GM12878 (cell line): ENCODE measurements around the gene SLC5A6. TPM values are rescaled to one million over a fixed set of nuclear protein-coding genes. Genes with fewer than 3 reads are reported as not detected.
A peak's percentile ranks its signal among the peaks of the same experiment; 100 is the strongest.

ENCODE experiments used
- ATAC-seq: fragments of 200-7000 bp; cut with Tn5 transposase; 3 replicates; pipeline ENCODE4 v1.9.1; 2020; ENCODE audit warnings: mild to moderate bottlenecking, moderate library complexity
- BruUV-seq: library from RNA; stranded (reverse); fragments of 400-500 nt; replicated peaks from 2 replicates; lab custom pipeline; 2021; lab: Mats Ljungman, UMichigan
- CTCF ChIA-PET: fragments of 300-600 bp; sonication (Branson Sonifier 250); formaldehyde crosslinking; extraction: SDS; loops from one replicate; lab custom pipeline; 2021; ENCODE audit warnings: inconsistent platforms; lab: Yijun Ruan, JAX
- POLR2A ChIA-PET: fragments of 350-600 bp; formaldehyde crosslinking; extraction: SDS; loops from one replicate; lab custom pipeline; 2021; ENCODE audit warnings: inconsistent platforms; lab: Charles Lee
- RAD21 ChIA-PET: fragments of 300-600 bp; sonication (Branson Sonifier 250); formaldehyde crosslinking; loops from one replicate; lab custom pipeline; 2023; ENCODE audit warnings: antibody characterized with exemption; ENCODE audit not compliant: unreplicated experiment; lab: Charles Lee
- SMC1A ChIA-PET: fragments of 300-600 bp; sonication (Branson Sonifier 250); formaldehyde crosslinking; loops from one replicate; lab custom pipeline; 2023; ENCODE audit not compliant: unreplicated experiment, uncharacterized antibody; lab: Charles Lee
- DNase-seq: peaks from one replicate; pipeline ENCODE4 v3.0.0-alpha.2; 2011; ENCODE audit warnings: low read depth, low spot score
- FAIRE-seq: peaks from 3 replicates; lab custom pipeline; 2011; peaks lifted over from hg19 to GRCh38; lab: Jason Lieb, UNC
- H2AFZ ChIP-seq: 2 replicates; pipeline ENCODE4 v1.6.0; 2011; ENCODE audit warnings: low read depth, low read length, control low read depth; ENCODE audit not compliant: control insufficient read depth
- H3K27ac ChIP-seq: 2 replicates; pipeline ENCODE4 v1.5.1; 2011; ENCODE audit warnings: control low read depth; ENCODE audit not compliant: control insufficient read depth, insufficient read depth
- H3K27me3 ChIP-seq, 2 experiments: replicated peaks in 1 of 2; 2 replicates each; pipeline versions ENCODE4 v1.6.0 to v1.6.1; 2011; ENCODE audit warnings: low read length in 1 of 2; ENCODE audit not compliant: control insufficient read depth in 2 of 2, insufficient read depth in 2 of 2
- H3K36me3 ChIP-seq, 2 experiments: 2 replicates each; pipeline ENCODE4 v1.5.1; 2011; ENCODE audit warnings: low read length in 1 of 2; ENCODE audit not compliant: control insufficient read depth in 2 of 2, insufficient read depth in 2 of 2
- H3K4me1 ChIP-seq: 2 replicates; pipeline ENCODE4 v1.6.1; 2011; ENCODE audit warnings: mild to moderate bottlenecking, low read length, moderate library complexity, mixed read lengths; ENCODE audit not compliant: control insufficient read depth, insufficient read depth
- H3K4me2 ChIP-seq: 2 replicates; pipeline ENCODE4 v1.6.0; 2011; ENCODE audit warnings: control low read depth; ENCODE audit not compliant: control insufficient read depth, insufficient read depth
- H3K4me3 ChIP-seq: fragments of 200-600 bp; sonication (generic); 2 replicates; pipeline ENCODE4 v1.5.1; 2016
- H3K79me2 ChIP-seq: 2 replicates; pipeline ENCODE4 v1.6.0; 2011; ENCODE audit warnings: low read length; ENCODE audit not compliant: control insufficient read depth, insufficient read depth
- H3K9ac ChIP-seq: 2 replicates; pipeline ENCODE4 v1.8.0; 2011; ENCODE audit warnings: low read length, control low read depth, mixed read lengths; ENCODE audit not compliant: control insufficient read depth, insufficient read depth
- H3K9me3 ChIP-seq: replicated peaks from 3 replicates; pipeline ENCODE4 v1.5.1; 2011; ENCODE audit warnings: mild to moderate bottlenecking, low read length; ENCODE audit not compliant: control insufficient read depth, insufficient read depth
- H4K20me1 ChIP-seq: 2 replicates; pipeline ENCODE4 v1.6.0; 2011; ENCODE audit not compliant: control insufficient read depth, insufficient read depth
- BACH1 ChIP-seq: fragments of 450-650 bp; IDR thresholded peaks from 2 replicates; pipeline ENCODE4 v1.6.1; 2017; ENCODE audit warnings: mild to moderate bottlenecking, borderline replicate concordance
- SUPT20H ChIP-seq: IDR thresholded peaks from 2 replicates; pipeline ENCODE4 v1.6.1; 2011; ENCODE audit warnings: low read depth, mild to moderate bottlenecking, low read length, moderate library complexity, borderline replicate concordance; ENCODE audit not compliant: control insufficient read depth
- WGBS: methylation state at CpG from one replicate; pipeline ENCODE4 v1.1.6; 2016; ENCODE audit warnings: low lambda C conversion rate; ENCODE audit not compliant: insufficient replicate concordance, insufficient coverage; ENCODE audit errors: missing lambda C conversion rate; 5-methylcytosine and 5-hydroxymethylcytosine counted together
- in situ Hi-C: fragments of 300-500 bp; cut with MboI; formaldehyde crosslinking; loops from 9 replicates; pipeline ENCODE4 v1.14.3; 2018; ENCODE audit warnings: mixed read lengths
- intact Hi-C: fragments of 100-400 bp; cut with micrococcal nuclease; formaldehyde crosslinking; loops from one replicate; pipeline ENCODE4 v1.14.2; 2022; ENCODE audit not compliant: unreplicated experiment
- polyA plus RNA-seq, 11 experiments: library from polyadenylated mRNA; depleted of rRNA in 4 of 11; unstranded in 6 of 11; stranded (reverse) in 5 of 11; fragments of >200 nt; fragmentation: Nextera tagmentation in 4 of 11; fragmentation: Illumina TruSeq in 1 of 11; extraction: Ambion mirVana in 4 of 11; extraction: Trizol in 1 of 11; gene quantifications; 1 replicate in 1 of 11; 2 replicates in 10 of 11; pipeline versions ENCODE4 v1.2.1 to v1.2.3, GENCODE V29; 2011 to 2016; ENCODE audit warnings: inconsistent platforms in 2 of 11, missing spikeins in 2 of 11, low read depth in 1 of 11
- total RNA-seq, 4 experiments: library from RNA; depleted of rRNA in 3 of 4; stranded (reverse); fragments of >200 nt in 3 of 4; fragmentation: Illumina TruSeq in 1 of 4; extraction: Trizol in 1 of 4; gene quantifications; 2 replicates each; pipeline versions ENCODE4 v1.2.1 to v1.2.3, GENCODE V29; 2013 to 2021
- TF ChIP-seq, protein P1 (sequence below): fragments of 450-650 bp; formaldehyde crosslinking; IDR thresholded peaks from 2 replicates; pipeline ENCODE4 v1.4.0; 2022; ENCODE audit warnings: mild to moderate bottlenecking, moderate library complexity

Gene SLC5A6
- total and polyA plus RNA-seq, 10 of the 15 experiments (the other 5 are each of a cell fraction or from before 2014, with no cell fraction given) = 13.1 to 101 (median 55.3) TPM

DNA sequence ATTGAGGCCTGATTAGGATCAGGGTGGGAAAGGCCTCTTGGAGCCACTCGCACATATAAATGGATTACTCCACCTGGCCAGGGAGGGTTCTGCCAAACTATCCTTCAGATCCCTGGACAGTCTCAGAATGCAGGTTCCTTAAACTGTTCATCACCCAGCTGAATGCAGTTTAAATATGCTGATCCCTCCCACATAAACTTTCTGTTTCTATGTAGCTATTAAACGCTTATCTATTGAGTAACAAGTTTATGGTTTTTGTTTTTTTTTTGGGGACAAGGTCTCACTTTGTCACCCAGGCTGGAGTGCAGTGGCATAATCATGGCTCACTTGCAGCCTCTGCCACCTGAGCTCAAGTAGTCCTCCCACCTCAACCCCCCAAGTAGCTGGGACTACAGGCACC lies 7.0 kb upstream of the SLC5A6 start:
- Histone ChIP-seq H3K9me3 (no peaks in the 10 kb centered on the region), H3K36me3 (peaks cover 8 to 10% of the 10 kb centered on the region in 2 experiments), H3K9ac (peak overlapping the region; percentile 93)
- no TSS peak for BruUV-seq
- intact Hi-C loops = loop anchor here (10.0 kb wide), 1 partner anchor 136 kb away; the partner anchor contains the start of gene GTF3C2
- SMC1A ChIA-PET = interaction anchor here (1.3 kb wide), 1 partner anchor 86 kb away, joined by 3 read pairs; no protein-coding TSS in a partner anchor
- no peak for FAIRE-seq
- RAD21 ChIA-PET = interaction anchor here (0.9 kb wide), 1 partner anchor 129 kb away, joined by 4 read pairs; no protein-coding TSS in a partner anchor
- 95% methylated on average over 2 of the region's 2 CpGs for WGBS
- no peak for DNase-seq
- TF ChIP-seq SUPT20H (no peak), BACH1 (no peak)
- TF ChIP-seq, protein P1, sequence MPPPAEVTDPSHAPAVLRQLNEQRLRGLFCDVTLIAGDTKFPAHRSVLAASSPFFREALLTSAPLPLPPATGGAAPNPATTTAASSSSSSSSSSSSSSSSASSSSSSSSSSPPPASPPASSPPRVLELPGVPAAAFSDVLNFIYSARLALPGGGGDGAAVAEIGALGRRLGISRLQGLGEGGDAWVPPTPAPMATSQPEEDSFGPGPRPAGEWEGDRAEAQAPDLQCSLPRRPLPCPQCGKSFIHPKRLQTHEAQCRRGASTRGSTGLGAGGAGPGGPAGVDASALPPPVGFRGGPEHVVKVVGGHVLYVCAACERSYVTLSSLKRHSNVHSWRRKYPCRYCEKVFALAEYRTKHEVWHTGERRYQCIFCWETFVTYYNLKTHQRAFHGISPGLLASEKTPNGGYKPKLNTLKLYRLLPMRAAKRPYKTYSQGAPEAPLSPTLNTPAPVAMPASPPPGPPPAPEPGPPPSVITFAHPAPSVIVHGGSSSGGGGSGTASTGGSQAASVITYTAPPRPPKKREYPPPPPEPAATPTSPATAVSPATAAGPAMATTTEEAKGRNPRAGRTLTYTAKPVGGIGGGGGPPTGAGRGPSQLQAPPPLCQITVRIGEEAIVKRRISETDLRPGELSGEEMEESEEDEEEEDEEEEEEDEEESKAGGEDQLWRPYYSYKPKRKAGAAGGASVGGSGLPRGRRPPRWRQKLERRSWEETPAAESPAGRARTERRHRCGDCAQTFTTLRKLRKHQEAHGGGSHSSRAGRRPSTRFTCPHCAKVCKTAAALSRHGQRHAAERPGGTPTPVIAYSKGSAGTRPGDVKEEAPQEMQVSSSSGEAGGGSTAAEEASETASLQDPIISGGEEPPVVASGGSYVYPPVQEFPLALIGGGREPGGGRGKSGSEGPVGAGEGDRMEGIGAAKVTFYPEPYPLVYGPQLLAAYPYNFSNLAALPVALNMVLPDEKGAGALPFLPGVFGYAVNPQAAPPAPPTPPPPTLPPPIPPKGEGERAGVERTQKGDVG = no peak
- TF ChIP-seq, all 136 proteins: peak for 0
- Histone ChIP-seq H3K79me2 (peaks cover 21% of the 10 kb centered on the region), H3K4me2 (peak overlapping the region; percentile 97), H3K4me1 (peaks cover 3% of the 10 kb centered on the region; the same call in 1 of the 2 replicates), H4K20me1 (no peaks in the 10 kb centered on the region), H2AFZ (no peak overlapping the region), H3K27me3 (no peaks in the 10 kb centered on the region), H3K4me3 (peak overlapping the region; percentile 79), H3K27ac (no peak overlapping the region)
- in situ Hi-C loops = no loop called here
- ATAC-seq = no peak
- POLR2A ChIA-PET = interaction anchor here (0.6 kb wide), 1 partner anchor 457 kb away, joined by 3 read pairs; no protein-coding TSS in a partner anchor
- CTCF ChIA-PET = interaction anchor here (0.5 to 1.8 kb wide), 5 partner anchors 27 to 297 kb away, joined by 3 to 5 read pairs (median 4); no protein-coding TSS in a partner anchor
